ENCODE results near the gene SMYD3.

Gene SMYD3

DNA sequence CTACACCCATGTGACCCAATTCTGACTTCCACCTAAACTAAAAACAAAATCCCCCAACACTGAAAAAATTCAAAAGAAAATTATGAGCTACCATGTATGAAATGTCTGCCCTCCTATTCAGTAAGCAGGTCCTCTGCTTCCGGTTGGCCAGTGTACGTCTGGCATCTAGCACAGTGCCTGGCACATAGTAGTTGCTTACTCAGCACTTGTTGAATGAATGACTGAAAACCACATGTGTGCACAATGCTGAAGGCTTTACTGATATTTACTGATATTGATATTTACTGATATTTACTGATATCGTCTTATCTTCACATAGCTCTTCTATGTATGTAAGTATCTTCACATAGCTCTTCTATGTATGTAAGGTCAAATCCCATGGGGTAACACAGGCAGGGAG is 642.2 kb downstream of the SMYD3 start:
- TF ChIP-seq, protein P1, sequence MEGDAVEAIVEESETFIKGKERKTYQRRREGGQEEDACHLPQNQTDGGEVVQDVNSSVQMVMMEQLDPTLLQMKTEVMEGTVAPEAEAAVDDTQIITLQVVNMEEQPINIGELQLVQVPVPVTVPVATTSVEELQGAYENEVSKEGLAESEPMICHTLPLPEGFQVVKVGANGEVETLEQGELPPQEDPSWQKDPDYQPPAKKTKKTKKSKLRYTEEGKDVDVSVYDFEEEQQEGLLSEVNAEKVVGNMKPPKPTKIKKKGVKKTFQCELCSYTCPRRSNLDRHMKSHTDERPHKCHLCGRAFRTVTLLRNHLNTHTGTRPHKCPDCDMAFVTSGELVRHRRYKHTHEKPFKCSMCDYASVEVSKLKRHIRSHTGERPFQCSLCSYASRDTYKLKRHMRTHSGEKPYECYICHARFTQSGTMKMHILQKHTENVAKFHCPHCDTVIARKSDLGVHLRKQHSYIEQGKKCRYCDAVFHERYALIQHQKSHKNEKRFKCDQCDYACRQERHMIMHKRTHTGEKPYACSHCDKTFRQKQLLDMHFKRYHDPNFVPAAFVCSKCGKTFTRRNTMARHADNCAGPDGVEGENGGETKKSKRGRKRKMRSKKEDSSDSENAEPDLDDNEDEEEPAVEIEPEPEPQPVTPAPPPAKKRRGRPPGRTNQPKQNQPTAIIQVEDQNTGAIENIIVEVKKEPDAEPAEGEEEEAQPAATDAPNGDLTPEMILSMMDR (conservative IDR thresholded peaks at IDR 0.05) = no peak
- no peak for TF ChIP-seq ZFX (IDR thresholded peaks at IDR 0.05)
- no peak overlapping the region for H3K27ac ChIP-seq

DNA sequence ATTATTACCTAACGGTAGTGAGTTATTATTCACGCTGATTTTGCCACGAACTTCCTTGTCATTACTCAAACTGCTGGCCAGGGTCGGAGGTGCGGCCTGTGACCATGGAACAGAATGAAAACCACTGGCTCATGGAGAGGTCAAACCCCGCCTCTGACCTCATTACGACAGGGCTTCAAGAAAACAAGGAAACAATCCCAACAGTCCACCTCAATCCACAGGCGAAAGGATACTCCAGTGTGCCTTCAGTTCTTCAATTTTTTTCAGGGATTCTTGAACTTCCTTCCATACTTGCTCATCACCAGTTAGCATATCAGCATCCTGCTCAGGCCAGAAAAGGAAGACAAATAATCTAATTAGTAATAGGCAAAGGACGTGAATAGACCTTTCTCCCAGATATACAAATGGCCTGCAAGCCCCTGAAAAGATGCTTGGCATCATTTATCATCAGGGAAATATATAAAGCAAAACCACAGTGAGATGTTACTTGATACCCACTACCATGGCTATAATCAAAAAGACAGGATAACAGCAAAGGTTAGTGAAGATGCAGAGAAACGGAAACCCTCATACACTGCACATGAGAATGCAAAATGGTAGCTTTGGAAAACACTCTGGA is 643.4 kb downstream of the SMYD3 start:
- H3K27ac ChIP-seq = no peak overlapping the region
- no peak for TF ChIP-seq ZFX (IDR thresholded peaks at IDR 0.05)
- TF ChIP-seq, protein P1 (conservative IDR thresholded peaks at IDR 0.05) = no peak

DNA sequence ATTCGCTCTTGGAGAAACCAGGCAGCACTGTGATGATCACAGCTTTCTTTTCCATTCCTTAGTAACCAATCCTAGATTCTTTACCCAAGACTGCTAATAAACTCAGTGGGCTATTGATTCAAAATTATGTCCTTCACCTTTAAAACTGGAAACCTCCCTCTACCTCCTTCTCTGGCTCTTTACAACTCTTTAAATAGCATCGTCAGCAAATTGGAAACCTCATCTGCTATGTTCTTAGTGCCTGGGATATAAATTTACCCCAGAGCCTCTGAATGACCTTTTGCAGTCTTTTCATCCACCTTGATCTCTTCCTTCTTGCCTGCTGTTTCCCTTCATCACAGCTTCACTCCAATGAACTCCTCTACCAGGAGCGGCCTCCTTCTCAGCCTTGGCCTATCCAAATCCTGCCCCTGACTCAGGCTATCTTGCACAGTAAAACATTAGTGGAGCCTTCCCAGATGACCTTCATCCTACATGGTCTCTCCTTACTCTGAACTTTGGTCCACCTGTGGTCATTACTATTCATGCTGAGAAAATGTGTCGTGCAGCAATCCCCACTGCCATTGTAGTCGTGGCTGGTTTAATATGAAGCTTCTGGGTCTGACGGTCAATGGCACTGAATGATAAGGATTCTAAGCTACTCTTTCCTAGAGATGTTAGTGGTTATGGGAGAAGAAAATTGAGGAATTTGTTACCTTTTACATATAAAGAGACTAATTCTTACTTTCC is 644.1 kb downstream of the SMYD3 start:
- TF ChIP-seq, protein P1 (conservative IDR thresholded peaks at IDR 0.05) = no peak
- no peak for TF ChIP-seq ZFX (IDR thresholded peaks at IDR 0.05)
- H3K27ac ChIP-seq = no peak overlapping the region

DNA sequence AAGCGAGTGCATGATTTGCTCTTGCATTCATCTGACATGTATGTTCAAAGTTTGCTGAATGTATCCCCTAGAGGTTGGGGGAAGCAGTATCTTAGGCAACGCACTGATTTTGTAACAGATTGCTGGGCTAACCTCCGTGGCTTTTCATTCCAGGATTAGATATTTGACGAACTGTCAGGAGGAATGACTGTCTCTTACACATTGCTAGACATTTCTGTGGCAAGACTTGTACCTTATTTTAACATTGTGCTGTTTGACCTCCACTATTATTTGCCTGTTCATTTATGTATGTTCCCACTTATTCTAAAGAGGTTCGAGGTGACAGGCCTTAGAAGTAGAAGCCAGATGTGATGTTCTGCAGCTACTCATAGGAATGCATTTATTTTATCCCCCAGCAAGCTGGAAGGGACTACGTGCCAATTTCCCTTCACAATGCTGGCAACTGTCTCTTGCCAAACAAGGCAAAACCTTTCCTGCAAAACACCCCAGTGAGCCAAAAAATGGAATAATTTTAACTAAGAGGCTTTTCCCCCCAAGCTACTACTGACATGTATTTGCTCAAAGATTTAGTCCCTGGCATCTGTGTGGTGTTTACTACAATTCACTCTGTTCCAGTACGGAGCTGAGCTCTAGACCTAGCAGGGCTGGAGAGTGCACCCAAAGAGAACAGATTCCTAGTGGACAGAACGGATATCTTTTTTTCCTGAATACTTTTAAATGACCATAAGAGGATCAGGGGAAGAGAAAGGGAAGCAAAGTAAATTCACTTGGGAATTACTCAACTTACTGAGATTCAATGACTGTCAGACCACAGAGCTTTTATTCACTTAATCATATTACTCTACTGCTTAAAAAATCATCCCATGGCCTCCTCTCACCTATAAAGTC is 646.2 kb downstream of the SMYD3 start:
- no peak overlapping the region for H3K27ac ChIP-seq
- TF ChIP-seq ZFX (IDR thresholded peaks at IDR 0.05) = no peak
- TF ChIP-seq, protein P1 (conservative IDR thresholded peaks at IDR 0.05) = no peak

DNA sequence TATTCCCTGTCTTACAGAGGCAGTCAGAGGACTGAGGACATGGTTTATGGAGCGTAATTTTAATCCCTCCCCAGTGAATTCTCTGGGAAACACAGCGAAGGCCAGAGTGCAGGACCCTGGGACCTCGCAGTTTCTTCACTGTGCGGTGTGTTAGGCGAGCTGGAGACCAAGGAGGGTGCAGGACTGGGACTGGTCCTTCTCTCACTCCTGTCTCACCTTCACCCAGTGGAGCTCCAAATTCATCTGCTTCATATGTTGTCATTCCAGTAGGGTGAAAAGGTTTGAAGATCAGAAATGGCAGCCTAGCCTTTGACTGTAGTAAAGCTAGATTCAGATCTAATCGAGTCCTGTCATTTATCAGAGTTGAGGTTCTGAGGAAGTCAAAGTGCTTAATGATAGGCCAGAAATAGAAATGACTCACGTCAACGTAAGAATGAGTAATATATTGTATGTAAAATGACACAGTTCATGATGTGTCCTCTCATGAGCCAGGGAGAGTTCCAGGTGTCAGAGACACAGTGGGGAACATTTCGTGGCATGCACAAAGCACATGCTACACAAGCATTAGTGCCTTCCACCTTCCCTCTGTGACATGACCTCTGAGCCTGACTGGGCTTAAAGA is 647.5 kb downstream of the SMYD3 start:
- TF ChIP-seq, protein P1 (conservative IDR thresholded peaks at IDR 0.05) = no peak
- no peak for TF ChIP-seq ZFX (IDR thresholded peaks at IDR 0.05)

DNA sequence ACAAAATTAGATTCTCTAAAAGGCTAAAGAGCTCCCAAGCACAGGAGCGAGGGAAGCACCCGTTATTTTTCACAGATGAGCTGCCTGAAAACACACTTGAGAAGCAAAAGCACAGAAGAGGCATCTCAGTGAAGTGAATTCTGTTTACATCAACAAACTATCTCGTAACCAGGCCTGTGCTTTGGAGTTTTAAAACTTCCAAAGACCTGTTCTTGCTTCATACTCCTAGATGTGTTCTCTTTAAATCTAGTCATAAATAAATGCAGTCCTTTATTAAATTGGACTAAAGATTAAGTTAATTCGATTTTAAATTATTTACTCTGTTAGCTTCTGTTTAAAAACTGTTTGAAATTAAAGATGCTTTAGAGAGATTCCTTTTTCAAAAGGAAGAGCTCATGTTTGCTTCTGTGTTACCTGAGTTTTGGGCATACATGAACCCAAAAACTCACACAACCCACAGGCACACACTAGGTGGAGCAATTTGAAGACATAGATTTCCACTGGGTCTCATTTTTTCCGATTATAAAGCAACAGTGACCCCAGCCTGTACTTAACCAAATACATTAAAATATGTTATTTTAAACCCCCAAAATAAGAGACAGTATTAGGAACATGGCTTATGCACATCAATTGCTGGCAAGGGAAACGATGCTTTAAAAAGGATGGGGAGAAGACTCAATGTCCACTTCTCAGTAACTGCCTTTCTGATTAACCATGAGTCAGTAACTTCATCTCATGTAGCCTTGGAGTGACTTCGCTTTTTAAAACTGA is 648.2 kb downstream of the SMYD3 start:
- no peak overlapping the region for H3K27ac ChIP-seq
- TF ChIP-seq, protein P1 (conservative IDR thresholded peaks at IDR 0.05) = peak; percentile 54
- TF ChIP-seq ZFX (IDR thresholded peaks at IDR 0.05) = no peak

More for the DNA sequence above, 647.5 kb downstream of the SMYD3 start:
- no peak overlapping the region for H3K27ac ChIP-seq

All from C4-2B (cell line).